Lung microvascular endothelial cell (primary cell): ENCODE results near the gene AKT1. TPM values are rescaled to one million over a fixed set of nuclear protein-coding genes. Genes with fewer than 3 reads are reported as not detected.

ENCODE experiments used
- DNase-seq, 2 donors: peaks; one replicate each; pipeline versions ENCODE4 v3.0.0 to v3.0.0-alpha.2; 2010; ENCODE audit warnings: low read depth in 2 of 2
- total RNA-seq: library from RNA; depleted of rRNA; stranded (reverse); fragments of >200 nt; gene quantifications from 2 replicates; pipeline ENCODE4 v1.2.1, GENCODE V29; 2014

The AKT1 gene
- total RNA-seq, 1 donor from 2014 or later: 129 TPM

- no peak for DNase-seq
Measured at GRCh38 chr14:104786726-104787675, 8.5 kb downstream of the AKT1 start.

DNA sequence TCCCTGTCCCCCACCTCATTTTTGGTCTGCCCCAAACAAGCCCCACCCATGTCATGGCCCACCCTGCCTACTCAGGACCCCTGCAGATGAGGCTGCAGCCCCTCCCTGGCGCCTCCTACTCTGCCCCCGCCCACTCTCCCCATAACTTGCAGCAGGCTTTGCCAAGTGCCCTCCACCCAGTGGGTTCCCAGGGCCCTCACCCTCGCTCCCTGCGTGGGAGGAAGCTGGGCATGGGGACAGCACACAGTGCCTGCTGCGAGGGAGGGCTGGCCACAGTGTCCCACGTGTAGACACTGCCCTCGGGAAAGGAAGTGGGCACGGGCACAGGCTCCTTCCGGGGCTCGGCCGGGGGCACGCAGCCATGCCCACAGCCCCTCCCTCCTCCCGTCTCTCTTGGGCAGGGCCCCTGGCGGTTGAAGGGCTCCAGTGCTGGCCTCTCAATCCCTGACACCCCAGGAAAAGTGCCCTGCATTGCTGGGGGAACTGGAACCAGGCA, 9.4 kb downstream of the AKT1 start:
- no peak for DNase-seq

GRCh38 chr14:104785708-104786080, 9.9 kb downstream of the AKT1 start:
- DNase-seq: no peak

GRCh38 chr14:104784846-104785707, 10.5 kb downstream of the AKT1 start:
- peak in 1 of 2 donors; percentile 34 for DNase-seq

- DNase-seq: no peak
Measured at GRCh38 chr14:104784218-104784568, 11.4 kb downstream of the AKT1 start.

- DNase-seq: no peak
Measured at GRCh38 chr14:104783484-104784217, 11.9 kb downstream of the AKT1 start.

- no peak for DNase-seq
Measured at GRCh38 chr14:104782808-104783139, 12.8 kb downstream of the AKT1 start.

DNA sequence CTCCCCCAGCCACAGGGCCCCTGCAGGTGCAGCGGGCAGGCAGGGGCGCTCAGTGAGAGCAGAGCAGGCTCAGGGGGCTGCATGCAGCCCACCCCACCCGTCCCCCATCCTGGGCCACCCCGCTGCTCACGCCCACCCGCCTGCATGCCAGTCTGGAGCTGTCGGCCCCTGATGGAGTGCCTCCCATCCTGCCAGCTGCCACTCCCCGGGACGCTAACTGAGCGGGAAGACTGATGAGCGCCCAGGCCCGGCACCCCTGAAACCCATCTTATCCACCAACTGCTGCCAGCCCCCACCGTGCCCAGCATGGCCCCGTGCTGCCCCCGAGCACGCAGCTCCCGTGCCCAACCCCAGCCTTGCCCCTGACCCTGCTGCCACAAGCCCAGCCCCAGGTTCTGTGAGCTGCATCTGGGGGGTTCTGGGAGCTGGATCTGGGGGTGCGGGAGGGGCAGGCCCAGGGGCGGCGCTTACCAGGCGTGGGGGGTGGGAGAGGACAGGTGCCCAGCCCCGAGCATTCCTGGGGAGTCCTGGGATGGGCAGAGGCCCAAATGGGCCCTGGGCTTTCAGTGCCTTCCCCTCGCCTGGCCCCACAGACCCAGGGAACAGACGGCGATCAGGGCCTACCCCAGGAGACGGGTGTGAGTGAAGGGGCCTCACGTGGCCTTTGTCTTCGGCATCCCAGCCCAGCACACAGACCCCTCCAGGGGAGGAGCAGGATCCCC, 13.3 kb downstream of the AKT1 start:
- no peak for DNase-seq

DNA sequence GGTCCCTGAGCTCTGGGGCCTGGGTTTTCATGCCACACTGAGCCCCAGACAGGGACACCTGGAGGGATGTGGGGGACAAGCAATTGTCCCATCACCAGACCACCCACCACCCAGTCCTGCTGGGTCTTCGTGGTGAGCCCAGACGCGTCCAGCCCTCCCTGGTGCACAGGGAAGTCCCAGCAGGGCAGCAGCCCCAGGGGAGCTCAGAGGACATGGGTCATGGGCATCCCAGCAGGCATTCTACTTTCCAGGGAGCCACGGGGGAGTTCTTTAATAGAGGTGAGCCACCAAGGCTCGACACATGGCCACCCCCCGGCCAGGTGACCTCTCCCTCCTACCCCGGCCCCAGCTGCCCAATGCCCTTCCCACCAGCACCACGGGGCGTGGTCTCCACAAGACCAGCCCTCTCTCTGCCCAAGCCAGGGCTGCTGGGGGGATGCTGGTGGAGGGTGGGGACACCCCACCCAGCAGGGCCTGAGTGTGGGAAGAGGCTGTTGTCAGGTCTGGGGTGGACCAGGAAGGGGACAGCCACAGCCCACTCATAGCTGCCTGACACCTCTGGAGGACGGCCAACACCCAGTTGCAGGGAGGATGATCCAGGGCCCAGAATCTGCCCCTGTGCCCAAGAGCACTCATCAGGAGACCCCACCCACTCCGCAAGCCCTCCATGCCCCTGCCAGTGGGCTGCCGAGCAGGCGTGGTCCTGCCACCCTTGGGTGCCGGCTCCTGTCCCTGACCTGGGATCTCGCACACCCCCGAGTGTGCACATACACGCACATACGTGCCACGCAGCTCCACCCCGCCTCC, 14.1 kb downstream of the AKT1 start:
- DNase-seq: no peak

- no peak for DNase-seq
Measured at GRCh38 chr14:104780513-104781030, 15.0 kb downstream of the AKT1 start.

DNA sequence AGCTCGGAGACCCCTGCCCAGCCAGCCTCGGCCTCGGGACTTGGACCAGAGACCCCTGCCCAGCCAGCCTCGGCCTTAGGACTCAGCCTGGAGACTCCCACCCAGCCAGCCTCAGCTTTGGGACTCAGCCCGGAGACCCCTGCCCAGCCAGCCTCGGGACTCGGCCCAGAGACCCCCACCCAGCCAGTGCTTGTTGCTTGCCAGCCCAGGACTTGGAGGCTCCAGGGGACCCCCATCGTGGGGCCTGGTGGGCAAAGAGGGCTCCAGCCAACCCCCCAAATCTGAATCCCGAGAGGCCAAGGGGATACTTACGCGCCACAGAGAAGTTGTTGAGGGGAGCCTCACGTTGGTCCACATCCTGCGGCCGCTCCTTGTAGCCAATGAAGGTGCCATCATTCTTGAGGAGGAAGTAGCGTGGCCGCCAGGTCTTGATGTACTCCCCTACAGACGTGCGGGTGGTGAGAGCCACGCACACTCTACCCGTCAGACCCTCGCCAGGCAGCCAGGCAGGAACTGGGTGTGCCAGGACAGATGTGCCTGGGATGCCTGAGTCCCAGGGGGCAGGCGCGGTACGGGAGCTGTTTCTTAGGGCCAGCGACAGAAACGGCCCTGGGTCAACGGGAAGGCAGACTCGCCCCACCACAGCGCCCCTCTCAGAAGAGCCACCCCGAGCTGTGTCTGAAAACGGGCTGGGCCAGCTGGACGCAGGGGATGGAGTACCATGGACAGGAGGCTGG, 15.6 kb downstream of the AKT1 start:
- DNase-seq: no peak

GRCh38 chr14:104778694-104779331, 16.7 kb downstream of the AKT1 start:
- DNase-seq: no peak

DNA sequence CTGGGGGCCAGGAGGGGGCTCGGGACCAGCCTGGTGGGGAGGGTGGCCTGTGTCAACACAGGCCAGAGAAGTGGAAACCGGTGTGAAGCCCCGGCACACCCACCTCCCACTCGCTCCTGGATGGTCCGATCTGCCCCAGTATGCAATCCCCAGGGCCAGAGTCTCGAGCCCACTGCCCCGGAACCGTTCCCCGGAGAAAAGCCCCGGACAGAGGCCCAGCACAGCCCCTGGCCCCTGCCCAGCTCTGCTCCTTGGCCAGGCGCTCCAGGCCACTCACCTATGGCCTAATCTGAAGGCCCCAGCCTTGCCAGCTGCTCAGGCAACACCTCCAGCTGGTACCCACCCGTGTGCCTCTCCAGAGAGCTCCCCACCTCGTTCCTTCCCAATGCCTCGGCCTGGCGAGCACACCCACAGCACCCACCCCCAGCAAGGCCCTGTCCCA, 17.7 kb downstream of the AKT1 start:
- DNase-seq: no peak

DNA sequence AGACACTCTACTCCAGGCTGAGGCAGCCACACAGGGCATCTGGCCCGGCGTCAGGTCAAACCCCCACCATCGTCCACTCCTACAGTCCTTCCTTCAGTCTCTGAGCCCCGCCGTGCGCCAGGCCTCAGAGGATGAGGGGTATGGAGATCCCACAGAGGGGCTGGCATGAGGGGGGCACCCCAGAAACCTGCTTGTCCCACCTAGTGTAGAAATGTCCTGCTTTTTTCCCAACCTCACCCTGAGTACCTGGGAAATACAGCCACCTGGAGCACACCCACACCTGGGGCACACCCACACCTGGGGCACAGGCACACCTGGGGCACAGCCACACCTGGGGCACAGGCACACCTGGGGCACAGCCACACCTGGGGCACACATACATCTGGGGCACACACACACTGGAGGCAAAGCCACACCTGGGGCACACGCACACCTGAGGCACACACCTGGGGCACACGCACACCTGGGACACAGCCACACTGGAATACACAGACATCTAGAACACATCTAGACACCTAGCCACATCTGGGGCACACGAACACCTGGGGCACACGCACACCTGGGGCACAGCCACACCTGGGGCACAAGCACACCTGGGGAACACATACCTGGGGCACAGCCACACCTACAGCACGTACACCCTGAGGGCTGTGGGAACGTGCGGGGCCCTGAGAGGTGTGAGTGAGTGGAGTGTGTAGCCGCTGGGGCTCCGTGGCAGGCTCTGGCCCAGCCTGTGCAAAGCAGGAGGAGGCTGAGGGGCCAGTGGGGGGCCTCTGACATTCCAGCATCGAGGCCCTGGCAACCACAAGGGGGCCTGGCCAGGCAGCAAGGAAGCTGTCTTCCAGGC, 18.4 kb downstream of the AKT1 start:
- no peak for DNase-seq

GRCh38 chr14:104776481-104776880, 19.1 kb downstream of the AKT1 start:
- DNase-seq: no peak

DNA sequence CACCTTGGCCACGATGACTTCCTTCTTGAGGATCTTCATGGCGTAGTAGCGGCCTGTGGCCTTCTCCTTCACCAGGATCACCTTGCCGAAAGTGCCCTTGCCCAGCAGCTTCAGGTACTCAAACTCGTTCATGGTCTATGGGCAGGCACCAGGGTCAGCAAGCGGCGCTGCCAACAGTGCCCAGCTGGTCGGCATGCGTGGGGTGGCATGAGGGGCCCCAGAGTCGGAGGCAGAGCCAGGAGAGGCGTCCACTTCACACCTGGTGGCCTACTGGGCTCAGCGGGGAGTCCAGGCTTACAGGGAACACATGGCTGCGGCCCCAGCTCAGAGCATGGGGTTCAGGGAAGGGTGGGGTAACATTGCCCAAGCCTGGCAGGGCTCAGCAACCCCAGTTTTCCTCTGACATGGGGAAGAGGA, 20.5 kb downstream of the AKT1 start:
- DNase-seq: no peak

GRCh38 chr14:104774453-104775072, 21.0 kb downstream of the AKT1 start:
- no peak for DNase-seq
